H1 (cell line): ENCODE measurements around the gene SORD. TPM values are rescaled to one million over a fixed set of nuclear protein-coding genes. Genes with fewer than 3 reads are reported as not detected.
"Not testable (repeated sequence)": the region's sequence is repeated elsewhere in the genome, so short reads cannot be mapped to it uniquely, and the experiment has no call there.

ENCODE experiments used
- CTCF ChIA-PET: fragments of 300-600 bp; sonication (Branson Sonifier 250); formaldehyde crosslinking; loops from one replicate; lab custom pipeline; 2021; ENCODE audit not compliant: partially characterized antibody; lab: Charles Lee
- POLR2A ChIA-PET: fragments of 300-600 bp; sonication (Branson Sonifier 250); formaldehyde crosslinking; loops from one replicate; lab custom pipeline; 2021; ENCODE audit warnings: inconsistent platforms; ENCODE audit not compliant: partially characterized antibody; lab: Charles Lee
- DNase-seq, 2 experiments: peaks; one replicate each; pipeline versions ENCODE4 v3.0.0 to v3.0.0-alpha.2; 2010 to 2022; ENCODE audit warnings: low spot score in 2 of 2, low read depth in 1 of 2, mixed read lengths in 1 of 2
- FAIRE-seq: peaks from 2 replicates; lab custom pipeline; 2011; peaks lifted over from hg19 to GRCh38; lab: Jason Lieb, UNC
- H2AFZ ChIP-seq: 2 replicates; pipeline ENCODE4 v1.8.1; 2012; ENCODE audit warnings: low read length, inconsistent platforms
- H2AK5ac ChIP-seq: 2 replicates; pipeline ENCODE4 v1.6.1; 2013; ENCODE audit warnings: low read depth, low read length
- H2BK120ac ChIP-seq: replicated peaks from 2 replicates; pipeline ENCODE3; 2013; ENCODE audit warnings: low read depth, low read length, inconsistent platforms
- H2BK12ac ChIP-seq: 2 replicates; pipeline ENCODE4 v1.6.1; 2013; ENCODE audit warnings: low read depth, low read length
- H2BK15ac ChIP-seq: 2 replicates; pipeline ENCODE4 v1.6.1; 2013; ENCODE audit warnings: low read length
- H2BK20ac ChIP-seq: 2 replicates; pipeline ENCODE4 v1.6.1; 2013; ENCODE audit warnings: low read length
- H2BK5ac ChIP-seq: 2 replicates; pipeline ENCODE4 v1.6.1; 2013; ENCODE audit warnings: low read depth, low read length
- H3K14ac ChIP-seq: 2 replicates; pipeline ENCODE4 v1.6.1; 2013; ENCODE audit warnings: inconsistent platforms; ENCODE audit not compliant: insufficient read length
- H3K18ac ChIP-seq: 2 replicates; pipeline ENCODE4 v1.6.1; 2013; ENCODE audit warnings: low read length; ENCODE audit errors: extremely low read depth
- H3K23ac ChIP-seq: 2 replicates; pipeline ENCODE4 v1.6.1; 2013; ENCODE audit warnings: inconsistent platforms; ENCODE audit not compliant: insufficient read length
- H3K23me2 ChIP-seq: 2 replicates; pipeline ENCODE4 v1.6.1; 2013; ENCODE audit warnings: low read depth, low read length
- H3K27ac ChIP-seq: 2 replicates; pipeline ENCODE4 v1.6.1; 2011; ENCODE audit warnings: low read depth, low read length, inconsistent platforms
- H3K27me3 ChIP-seq, 4 experiments: replicated peaks in 1 of 4; 1 replicate in 1 of 4; 2 replicates in 3 of 4; pipeline versions ENCODE4 v1.6.1 to v1.8.1; 2011 to 2013; ENCODE audit warnings: low read length in 3 of 4, mild to moderate bottlenecking in 3 of 4, inconsistent platforms in 2 of 4, mixed read lengths in 2 of 4, moderate library complexity in 1 of 4; ENCODE audit not compliant: control insufficient read depth in 3 of 4, insufficient read depth in 3 of 4; ENCODE audit errors: extremely low read depth in 1 of 4
- H3K36me3 ChIP-seq, 4 experiments: 2 replicates each; pipeline versions ENCODE4 v1.6.1 to v1.8.1; 2011 to 2013; ENCODE audit warnings: mild to moderate bottlenecking in 4 of 4, low read length in 3 of 4, moderate library complexity in 2 of 4, control low read depth in 1 of 4, inconsistent platforms in 1 of 4; ENCODE audit not compliant: insufficient read depth in 4 of 4, control insufficient read depth in 2 of 4
- H3K4ac ChIP-seq: replicated peaks from 2 replicates; pipeline ENCODE3; 2013; ENCODE audit warnings: low read length, low read depth, mixed read lengths, inconsistent platforms; ENCODE audit not compliant: insufficient read length
- H3K4me1 ChIP-seq, 4 experiments: replicated peaks in 1 of 4; 1 replicate in 1 of 4; 2 replicates in 3 of 4; pipeline versions ENCODE4 v1.6.1 to v1.8.1; 2011 to 2013; ENCODE audit warnings: low read length in 3 of 4, inconsistent platforms in 2 of 4, mixed read lengths in 1 of 4; ENCODE audit not compliant: insufficient read depth in 4 of 4, control insufficient read depth in 3 of 4
- H3K4me2 ChIP-seq, 2 experiments: 2 replicates each; pipeline versions ENCODE4 v1.6.1 to v1.8.1; 2011 to 2013; ENCODE audit warnings: low read depth in 2 of 2, low read length in 2 of 2, control low read depth in 1 of 2, inconsistent platforms in 1 of 2, mild to moderate bottlenecking in 1 of 2; ENCODE audit not compliant: insufficient read depth in 1 of 2
- H3K4me3 ChIP-seq, 4 experiments: fragments of 200-600, 300-600 bp in 1 of 4; sonication (generic), shearing (Covaris generic), sonication (Bioruptor Twin) in 1 of 4; 2 replicates each; pipeline versions ENCODE4 v1.5.1 to v1.8.1; 2011 to 2016; ENCODE audit warnings: low read length in 4 of 4, low read depth in 3 of 4, control low read depth in 2 of 4, inconsistent platforms in 2 of 4, mild to moderate bottlenecking in 2 of 4, mixed read lengths in 1 of 4, moderate library complexity in 1 of 4; ENCODE audit not compliant: insufficient read depth in 2 of 4; ENCODE audit errors: extremely low read depth in 1 of 4
- H3K56ac ChIP-seq: replicated peaks from 2 replicates; pipeline ENCODE3; 2013; ENCODE audit warnings: low read depth, mild to moderate bottlenecking, mixed read lengths, low read length, inconsistent platforms; ENCODE audit not compliant: insufficient read length
- H3K79me1 ChIP-seq: 2 replicates; pipeline ENCODE4 v1.6.1; 2013; ENCODE audit warnings: low read depth, low read length, control low read depth
- H3K79me2 ChIP-seq, 2 experiments: 2 replicates each; pipeline versions ENCODE4 v1.6.1 to v1.8.1; 2012 to 2013; ENCODE audit warnings: low read length in 2 of 2, mild to moderate bottlenecking in 2 of 2, inconsistent platforms in 1 of 2; ENCODE audit not compliant: insufficient read depth in 2 of 2, control insufficient read depth in 1 of 2
- H3K9ac ChIP-seq, 4 experiments: replicated peaks in 1 of 4; 1 replicate in 1 of 4; 2 replicates in 3 of 4; pipeline versions ENCODE4 v1.6.1 to v1.8.1; 2011 to 2013; ENCODE audit warnings: low read depth in 3 of 4, low read length in 3 of 4, control low read depth in 2 of 4, mild to moderate bottlenecking in 2 of 4, moderate library complexity in 2 of 4, inconsistent platforms in 1 of 4; ENCODE audit errors: extremely low read depth in 1 of 4
- H3K9me3 ChIP-seq, 2 experiments: 2 replicates each; pipeline versions ENCODE4 v1.6.1 to v1.8.1; 2012 to 2013; ENCODE audit warnings: mild to moderate bottlenecking in 2 of 2, moderate library complexity in 2 of 2, control low read depth in 1 of 2, inconsistent platforms in 1 of 2, low read depth in 1 of 2, low read length in 1 of 2, mixed read lengths in 1 of 2; ENCODE audit not compliant: insufficient read depth in 2 of 2
- H4K20me1 ChIP-seq, 2 experiments: replicated peaks in 1 of 2; 2 replicates each; pipeline versions ENCODE3 to v1.8.1; 2011 to 2013; ENCODE audit warnings: inconsistent platforms in 2 of 2, low read length in 2 of 2, mild to moderate bottlenecking in 1 of 2; ENCODE audit not compliant: insufficient read depth in 2 of 2, control insufficient read depth in 1 of 2
- H4K5ac ChIP-seq: 2 replicates; pipeline ENCODE4 v1.6.1; 2013; ENCODE audit warnings: low read length, low read depth, mixed read lengths, inconsistent platforms; ENCODE audit not compliant: insufficient read length
- H4K8ac ChIP-seq: 2 replicates; pipeline ENCODE4 v1.8.0; 2013; ENCODE audit warnings: mild to moderate bottlenecking, moderate library complexity, low read length, inconsistent platforms; ENCODE audit not compliant: insufficient read depth; ENCODE audit errors: extremely low read depth
- H4K91ac ChIP-seq: replicated peaks from 2 replicates; pipeline ENCODE3; 2013; ENCODE audit warnings: low read length, mixed read lengths, inconsistent platforms; ENCODE audit not compliant: insufficient read length
- WGBS, 2 experiments: shearing (Covaris generic) in 1 of 2; methylation state at CpG; one replicate each; pipeline versions ENCODE4 v1.1.6 to v1.1.7; 2013 to 2015; ENCODE audit warnings: low lambda C conversion rate in 2 of 2, mixed read lengths in 2 of 2, inconsistent platforms in 1 of 2, low coverage in 1 of 2, missing lambda C conversion rate in 1 of 2; ENCODE audit not compliant: insufficient replicate concordance in 2 of 2, insufficient coverage in 1 of 2, insufficient read length in 1 of 2; ENCODE audit errors: extremely low coverage in 1 of 2, missing lambda C conversion rate in 1 of 2; 5-methylcytosine and 5-hydroxymethylcytosine counted together
- polyA plus RNA-seq, 7 experiments: library from polyadenylated mRNA; depleted of rRNA in 3 of 7; stranded (reverse) in 5 of 7; unstranded in 2 of 7; fragments of >200 nt in 5 of 7; fragments of 200-250 nt in 2 of 7; gene quantifications; 1 replicate in 5 of 7; 2 replicates in 1 of 7; 4 replicates in 1 of 7; pipeline versions ENCODE4 v1.2.1 to v1.2.3, GENCODE V29; 2011 to 2013; ENCODE audit warnings: missing spikeins in 2 of 7, mixed read lengths in 2 of 7
- total RNA-seq: library from RNA; stranded (reverse); fragmentation: NEBNext Ultra II Directional; extraction: Animal tissue kit (Norgen Biotek cat#: 25700); gene quantifications from 2 replicates; pipeline ENCODE4 v1.2.1, GENCODE V29; 2021

SORD gene
- total and polyA plus RNA-seq, 2 of the 8 experiments (the other 6 are each of a cell fraction or from before 2014, with no cell fraction given): 52.6 to 75.8 TPM

DNA sequence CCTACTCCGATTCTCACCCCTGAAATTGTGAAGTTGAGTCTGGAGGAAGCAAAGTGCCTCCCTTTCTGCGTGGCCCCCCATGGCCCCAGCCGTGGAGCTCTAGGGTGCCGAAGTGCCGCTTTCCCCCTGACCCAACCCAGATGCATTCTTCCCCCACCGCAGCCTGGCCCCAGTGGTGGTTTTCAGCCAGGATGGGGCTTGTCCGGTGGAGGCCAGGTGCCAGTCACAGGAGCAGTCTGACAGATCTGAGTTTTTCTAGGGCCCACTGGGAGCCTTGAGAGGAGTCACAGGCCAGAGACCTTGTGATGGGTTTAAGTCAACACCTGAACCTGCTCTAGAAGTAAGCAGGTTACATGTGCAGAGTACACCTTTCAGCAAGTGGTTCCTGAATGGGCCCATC lies 39.3 kb downstream of the SORD start:
- CTCF ChIA-PET, FAIRE-seq: not testable (repeated sequence)

More for the DNA sequence above, 39.3 kb downstream of the SORD start:
- H2BK120ac ChIP-seq, H3K56ac ChIP-seq, H4K91ac ChIP-seq, H4K5ac ChIP-seq, H2AK5ac ChIP-seq, H3K79me1 ChIP-seq, H3K23ac ChIP-seq, H2BK20ac ChIP-seq, H3K4ac ChIP-seq, H2BK12ac ChIP-seq, H2AFZ ChIP-seq, POLR2A ChIA-PET, H3K9ac ChIP-seq, H3K27ac ChIP-seq, H3K18ac ChIP-seq, H3K4me3 ChIP-seq, H2BK5ac ChIP-seq, H3K14ac ChIP-seq, DNase-seq, H4K8ac ChIP-seq, H2BK15ac ChIP-seq, H3K9me3 ChIP-seq, H3K4me1 ChIP-seq, H3K23me2 ChIP-seq, H3K4me2 ChIP-seq, H3K27me3 ChIP-seq, H3K79me2 ChIP-seq, H4K20me1 ChIP-seq: not testable (repeated sequence)
- H3K36me3 ChIP-seq: peaks cover 0 to 11% (median 1%) of the 10 kb centered on the region in 4 experiments; a peak in 2 of 8 replicates
- WGBS, 2 experiments: 93% methylated on average over 3 of the region's 7 CpGs; no CpG with 5 or more reads in 1 of the 2 experiments
